IMR-90 (cell line): ENCODE results near the gene THRA. TPM values are rescaled to one million over a fixed set of nuclear protein-coding genes. Genes with fewer than 3 reads are reported as not detected.
A peak's percentile ranks its signal among the peaks of the same experiment; 100 is the strongest.

Experiments
- ATAC-seq: fragments of 200-7000 bp; cut with Tn5 transposase; 2 replicates; pipeline ENCODE4 v1.9.1; 2020; ENCODE audit warnings: low read depth, mild to moderate bottlenecking, moderate library complexity
- BruUV-seq: library from RNA; stranded (reverse); fragments of 400-500 nt; replicated peaks from 2 replicates; lab custom pipeline; 2021; lab: Mats Ljungman, UMichigan
- CTCF ChIA-PET: fragments of 300-600 bp; formaldehyde crosslinking; extraction: SDS; loops from one replicate; lab custom pipeline; 2021; ENCODE audit warnings: antibody characterized with exemption; lab: Yijun Ruan, JAX
- POLR2A ChIA-PET: fragments of 300-600 bp; sonication (Branson Sonifier 250); formaldehyde crosslinking; loops from one replicate; lab custom pipeline; 2022; ENCODE audit warnings: antibody characterized with exemption; ENCODE audit not compliant: unreplicated experiment; lab: Charles Lee
- DNase-seq: peaks from one replicate; pipeline ENCODE4 v3.0.0; 2013
- H2AFZ ChIP-seq: replicated peaks from 2 replicates; pipeline ENCODE3; 2013; ENCODE audit warnings: low read length, mild to moderate bottlenecking; ENCODE audit not compliant: poor library complexity
- H2AK5ac ChIP-seq: 2 replicates; pipeline ENCODE4 v1.6.1; 2013; ENCODE audit warnings: low read depth, low read length, inconsistent platforms
- H2AK9ac ChIP-seq: replicated peaks from 2 replicates; pipeline ENCODE3; 2013; ENCODE audit warnings: mild to moderate bottlenecking, low read depth, low read length, moderate library complexity; ENCODE audit not compliant: poor library complexity
- H2BK120ac ChIP-seq: 2 replicates; pipeline ENCODE4 v1.6.1; 2013; ENCODE audit warnings: low read depth, low read length, inconsistent platforms
- H2BK15ac ChIP-seq: 3 replicates; pipeline ENCODE4 v1.6.1; 2013; ENCODE audit warnings: low read depth, low read length, inconsistent platforms
- H2BK20ac ChIP-seq: 2 replicates; pipeline ENCODE4 v1.6.1; 2013; ENCODE audit warnings: low read depth, mild to moderate bottlenecking, inconsistent platforms, low read length, moderate library complexity
- H2BK5ac ChIP-seq: 2 replicates; pipeline ENCODE4 v1.6.1; 2013; ENCODE audit warnings: mild to moderate bottlenecking, low read depth, low read length, inconsistent platforms; ENCODE audit not compliant: poor library complexity, severe bottlenecking
- H3K14ac ChIP-seq: replicated peaks from 2 replicates; pipeline ENCODE4 v1.6.1; 2013; ENCODE audit warnings: low read depth, low read length, inconsistent platforms
- H3K18ac ChIP-seq: 2 replicates; pipeline ENCODE4 v1.6.1; 2013; ENCODE audit warnings: low read depth, low read length, control low read depth
- H3K23ac ChIP-seq: 2 replicates; pipeline ENCODE4 v1.6.1; 2013; ENCODE audit warnings: low read depth, low read length, inconsistent platforms
- H3K27ac ChIP-seq: 2 replicates; pipeline ENCODE4 v1.5.1; 2013; ENCODE audit warnings: mild to moderate bottlenecking, control low read depth, low read length; ENCODE audit not compliant: insufficient read depth
- H3K27me3 ChIP-seq: 2 replicates; pipeline ENCODE4 v1.6.1; 2013; ENCODE audit warnings: low read length; ENCODE audit not compliant: control insufficient read depth, insufficient read depth
- H3K36me3 ChIP-seq: 2 replicates; pipeline ENCODE4 v1.6.1; 2013; ENCODE audit warnings: low read length, mixed read lengths; ENCODE audit not compliant: control insufficient read depth, insufficient read depth
- H3K4ac ChIP-seq: 2 replicates; pipeline ENCODE4 v1.6.1; 2013; ENCODE audit warnings: low read depth, low read length, inconsistent platforms
- H3K4me1 ChIP-seq: 2 replicates; pipeline ENCODE4 v1.6.1; 2013; ENCODE audit warnings: low read length, mixed read lengths; ENCODE audit not compliant: control insufficient read depth, insufficient read depth
- H3K4me2 ChIP-seq: 2 replicates; pipeline ENCODE4 v1.6.1; 2013; ENCODE audit warnings: low read depth, mild to moderate bottlenecking, control low read depth, low read length, moderate library complexity
- H3K4me3 ChIP-seq: 2 replicates; pipeline ENCODE4 v1.5.1; 2013; ENCODE audit warnings: low read depth, mild to moderate bottlenecking, control low read depth, low read length, moderate library complexity; ENCODE audit not compliant: insufficient read depth
- H3K56ac ChIP-seq: 2 replicates; pipeline ENCODE4 v1.6.1; 2013; ENCODE audit warnings: low read length, inconsistent platforms; ENCODE audit not compliant: insufficient read depth; ENCODE audit errors: extremely low read depth
- H3K79me1 ChIP-seq, 2 experiments: 2 replicates each; pipeline ENCODE4 v1.6.1; 2013; ENCODE audit warnings: low read length in 2 of 2, inconsistent platforms in 1 of 2, low read depth in 1 of 2
- H3K9ac ChIP-seq: 2 replicates; pipeline ENCODE4 v1.6.1; 2013; ENCODE audit warnings: low read depth, low read length, control low read depth
- H3K9me1 ChIP-seq: 2 replicates; pipeline ENCODE4 v1.6.1; 2013; ENCODE audit warnings: low read length, inconsistent platforms; ENCODE audit not compliant: insufficient read depth
- H3K9me3 ChIP-seq: 2 replicates; pipeline ENCODE4 v1.6.1; 2013; ENCODE audit warnings: low read length; ENCODE audit not compliant: control insufficient read depth, insufficient read depth
- H4K20me1 ChIP-seq: 2 replicates; pipeline ENCODE4 v1.6.1; 2013; ENCODE audit warnings: low read length, inconsistent platforms; ENCODE audit not compliant: insufficient read depth
- H4K5ac ChIP-seq: 2 replicates; pipeline ENCODE4 v1.6.1; 2013; ENCODE audit warnings: mild to moderate bottlenecking, low read depth, low read length, control low read depth
- H4K8ac ChIP-seq, 2 experiments: 2 replicates each; pipeline ENCODE4 v1.6.1; 2013; ENCODE audit warnings: low read depth in 2 of 2, low read length in 2 of 2, control low read depth in 1 of 2, inconsistent platforms in 1 of 2
- H4K91ac ChIP-seq: 2 replicates; pipeline ENCODE4 v1.6.1; 2013; ENCODE audit warnings: low read depth, low read length, inconsistent platforms; ENCODE audit not compliant: insufficient read depth
- BHLHE40 ChIP-seq: fragments of 150-350 bp; IDR thresholded peaks from 2 replicates; pipeline ENCODE4 v1.6.1; 2016; ENCODE audit warnings: mild to moderate bottlenecking, low read depth, low read length
- CEBPB ChIP-seq: IDR thresholded peaks from 2 replicates; pipeline ENCODE4 v1.6.1; 2012; ENCODE audit warnings: low read depth, low read length, improper control_type of control experiment
- CTCF ChIP-seq: conservative IDR thresholded peaks from 2 replicates; pipeline ENCODE4 v1.5.1; 2012; ENCODE audit warnings: mild to moderate bottlenecking, low read depth, low read length, improper control_type of control experiment
- MAFK ChIP-seq: IDR thresholded peaks from 2 replicates; pipeline ENCODE4 v1.6.1; 2012; ENCODE audit warnings: low read depth, low read length, improper control_type of control experiment
- MAZ ChIP-seq: IDR thresholded peaks from 2 replicates; pipeline ENCODE4 v1.6.1; 2012; ENCODE audit warnings: low read depth, mild to moderate bottlenecking, low read length, improper control_type of control experiment, moderate library complexity, borderline replicate concordance
- MXI1 ChIP-seq: IDR thresholded peaks from 2 replicates; pipeline ENCODE4 v1.6.1; 2012; ENCODE audit warnings: low read depth, mild to moderate bottlenecking, low read length, moderate library complexity, borderline replicate concordance
- NFE2L2 ChIP-seq: fragments of 150-350 bp; IDR thresholded peaks from 2 replicates; pipeline ENCODE4 v1.6.1; 2016; ENCODE audit warnings: low read depth, mild to moderate bottlenecking, low read length
- RAD21 ChIP-seq: IDR thresholded peaks from 2 replicates; pipeline ENCODE4 v1.6.1; 2012; ENCODE audit warnings: low read length, improper control_type of control experiment
- RFX5 ChIP-seq: IDR thresholded peaks from 2 replicates; pipeline ENCODE4 v1.8.0; 2012; ENCODE audit warnings: low read depth, mild to moderate bottlenecking, low read length, moderate library complexity
- SMC3 ChIP-seq: fragments of 150-350 bp; IDR thresholded peaks from 2 replicates; pipeline ENCODE4 v1.6.1; 2016; ENCODE audit warnings: low read depth, mild to moderate bottlenecking, antibody characterized with exemption, low read length, moderate library complexity
- USF2 ChIP-seq: fragments of 150-350 bp; IDR thresholded peaks from 2 replicates; pipeline ENCODE4 v1.6.1; 2017; ENCODE audit warnings: mild to moderate bottlenecking, antibody characterized with exemption, low read length, low read depth
- WGBS, 2 experiments: methylation state at CpG; one replicate each; pipeline versions ENCODE4 v1.1.5 to v1.1.7; 2013; ENCODE audit warnings: missing lambda C conversion rate in 2 of 2; ENCODE audit not compliant: insufficient read length in 1 of 2; ENCODE audit errors: extremely low coverage in 2 of 2; 5-methylcytosine and 5-hydroxymethylcytosine counted together
- dilution Hi-C: fragments of 300-500 bp; cut with HindIII; formaldehyde crosslinking; loops from one replicate; pipeline ENCODE4 v1.14.3; 2018; ENCODE audit warnings: low sequenced_read_pairs; ENCODE audit not compliant: unreplicated experiment
- in situ Hi-C: fragments of 300-500 bp; cut with MboI; formaldehyde crosslinking; loops from 3 replicates; pipeline ENCODE4 v1.14.3; 2019; ENCODE audit warnings: low sequenced_read_pairs, inconsistent platforms, mixed read lengths
- intact Hi-C: fragments of 100-400 bp; cut with micrococcal nuclease; formaldehyde crosslinking; loops from 2 replicates; pipeline ENCODE4 v1.10.0; 2022
- polyA plus RNA-seq, 3 experiments: library from polyadenylated mRNA; depleted of rRNA; stranded (reverse); fragments of >200 nt; gene quantifications; 2 replicates each; pipeline ENCODE4 v1.2.3, GENCODE V29; 2012; ENCODE audit warnings: low replicate concordance in 1 of 3
- total RNA-seq: library from RNA; depleted of rRNA; stranded (reverse); fragments of >200 nt; gene quantifications from 2 replicates; pipeline ENCODE4 v1.2.3, GENCODE V29; 2012

The THRA gene
- total and polyA plus RNA-seq, 2 of the 4 experiments (the other 2 are of a cell fraction): 22.0 to 23.4 TPM

GRCh38 chr17:40035162-40035559 lies 27.6 kb upstream of the THRA start:
- no peak overlapping the region for H3K9ac ChIP-seq
- H3K27ac ChIP-seq: no peak overlapping the region
- no peak overlapping the region for H4K91ac ChIP-seq
- H4K8ac ChIP-seq: no peak overlapping the region
- no peaks in the 10 kb centered on the region for H3K27me3 ChIP-seq
- in situ Hi-C loops (no loop called here), intact Hi-C loops (no loop called here), dilution Hi-C loops (no loop called here)
- no peaks in the 10 kb centered on the region for H3K9me1 ChIP-seq
- CTCF ChIA-PET: interaction anchor here (0.7 to 1.4 kb wide), 7 partner anchors 14 to 79 kb away, joined by 3 to 6 read pairs (median 4); partner anchors contain the start of gene MED24
- no peak overlapping the region for H2BK15ac ChIP-seq
- H3K4me3 ChIP-seq: no peak overlapping the region
- WGBS, 2 experiments: 23% methylated on average over 9 of the region's 12 CpGs; no CpG with 5 or more reads in 1 of the 2 experiments
- no peak overlapping the region for H3K4me2 ChIP-seq
- peaks cover 41% of the 10 kb centered on the region for H3K36me3 ChIP-seq
- H2AK5ac ChIP-seq: no peak overlapping the region
- H3K14ac ChIP-seq: no peak overlapping the region
- peak; percentile 47 for DNase-seq
- peaks cover 4 to 12% of the 10 kb centered on the region in 2 experiments; a peak in 2 of 4 replicates for H3K79me1 ChIP-seq
- no peak overlapping the region for H2BK5ac ChIP-seq
- H3K56ac ChIP-seq: no peak overlapping the region
- POLR2A ChIA-PET: no interaction called here
- peak; percentile 62 for TF ChIP-seq RAD21
- TF ChIP-seq CTCF: peak; percentile 74
- no peak for TF ChIP-seq RFX5
- TF ChIP-seq BHLHE40: no peak
- no peak for TF ChIP-seq MAFK
- TF ChIP-seq MAZ: peak; percentile 62; the same call in 1 of the 2 replicates
- no peak for TF ChIP-seq USF2
- 0 out of 2 replicates have a peak, but pooled peaks have one; percentile 8 for TF ChIP-seq MXI1
- peak; percentile 67 for TF ChIP-seq SMC3
- TF ChIP-seq NFE2L2: no peak
- TF ChIP-seq CEBPB: no peak
- BruUV-seq: no TSS peak
- no peaks in the 10 kb centered on the region for H3K9me3 ChIP-seq
- H2AK9ac ChIP-seq: no peak overlapping the region
- no peak overlapping the region for H2AFZ ChIP-seq
- H3K4ac ChIP-seq: 0 out of 2 replicates have a peak overlapping the region, but pooled peaks have one; percentile 8
- no peak overlapping the region for H2BK120ac ChIP-seq
- H2BK20ac ChIP-seq: no peak overlapping the region
- peaks cover 1% of the 10 kb centered on the region; the same call in 1 of the 2 replicates for H3K4me1 ChIP-seq
- no peak overlapping the region for H4K5ac ChIP-seq
- H3K23ac ChIP-seq: no peak overlapping the region
- H4K20me1 ChIP-seq: no peaks in the 10 kb centered on the region; the same call in 1 of the 2 replicates
- no peak overlapping the region for H3K18ac ChIP-seq
- peak; percentile 84 for ATAC-seq
